GM18508 (cell line): ENCODE data around the gene DNASE1.
"Not testable (repeated sequence)": the region's sequence is repeated elsewhere in the genome, so short reads cannot be mapped to it uniquely, and the experiment has no call there.

Experiments used
- ATAC-seq: cut with Tn5 transposase; IDR thresholded peaks from one replicate; pipeline ENCODE4 v1.9.1; 2021; ENCODE audit warnings: moderate number of reproducible peaks; ENCODE audit not compliant: insufficient read depth, unreplicated experiment

Gene DNASE1

DNA sequence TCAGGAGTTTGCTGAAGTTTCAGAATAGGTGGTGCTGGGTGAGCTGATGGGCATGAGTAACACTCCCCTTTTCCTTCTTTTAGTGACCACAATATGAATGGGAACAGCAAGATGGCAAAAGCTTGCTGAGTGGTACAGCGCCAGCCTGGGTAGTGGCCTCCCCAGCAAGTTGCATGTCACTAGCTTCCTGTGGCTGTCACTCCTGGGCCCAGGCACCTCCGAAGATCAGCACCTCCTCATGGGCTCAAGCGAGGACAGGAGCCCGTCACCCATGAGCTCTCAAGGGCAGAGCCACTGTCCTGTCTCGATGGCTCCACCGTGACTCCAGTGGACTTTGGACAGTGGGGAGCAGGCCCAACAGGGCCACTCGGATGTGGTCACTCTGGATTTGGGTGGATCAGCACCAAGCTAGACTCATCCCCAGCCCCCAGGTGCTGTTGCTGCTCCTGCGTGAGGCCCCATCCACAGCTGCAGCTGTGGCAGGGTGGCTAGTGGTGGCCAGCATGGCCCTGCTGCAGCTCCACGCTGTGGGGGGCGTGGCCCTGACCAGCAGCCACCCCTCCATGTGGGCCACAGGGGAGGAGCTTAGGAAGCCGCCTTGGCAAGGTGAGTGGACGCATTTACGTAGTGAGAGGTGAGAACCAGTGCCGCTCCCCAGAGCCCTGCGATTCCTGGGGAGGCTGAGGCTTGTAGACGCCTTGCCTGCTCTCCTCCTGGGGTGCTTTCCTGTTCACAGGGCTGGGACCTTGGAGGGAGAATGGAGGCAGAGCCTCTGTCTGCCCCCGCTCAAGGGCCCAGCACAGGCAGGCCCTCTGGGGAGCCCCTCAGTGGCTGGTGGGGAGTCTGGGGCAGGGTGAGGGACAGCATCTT, 13.6 kb upstream of the DNASE1 start:
- no peak for ATAC-seq

DNA sequence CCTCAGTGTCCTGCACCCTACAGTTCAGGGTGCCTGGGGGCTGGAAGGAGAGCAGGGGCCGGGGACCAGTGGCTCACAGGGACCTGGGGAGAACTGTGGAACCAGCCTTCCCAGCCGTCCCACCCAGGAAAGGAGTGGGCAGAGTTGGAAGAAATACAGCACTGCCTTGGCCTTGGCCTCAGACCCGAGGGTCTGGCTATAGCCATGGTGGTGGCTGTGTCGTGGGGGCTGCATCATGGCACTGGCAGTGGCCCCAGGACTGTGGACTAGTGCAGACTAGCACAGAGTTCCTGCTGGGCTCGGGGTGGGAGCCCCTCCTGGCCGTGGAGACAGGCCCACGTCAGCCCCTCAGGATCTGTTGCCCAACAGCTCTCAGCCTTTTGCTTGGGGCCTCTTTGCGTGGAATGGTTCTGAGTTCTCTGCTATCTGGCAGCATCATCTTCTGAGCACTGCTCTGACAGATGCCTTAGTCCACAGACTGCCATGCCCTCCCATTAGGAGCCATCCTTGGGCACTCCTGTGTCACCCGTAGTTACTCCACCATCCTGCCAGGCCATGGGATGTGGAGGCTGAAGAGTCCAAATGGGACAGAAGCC, 12.6 kb upstream of the DNASE1 start:
- no peak for ATAC-seq

DNA sequence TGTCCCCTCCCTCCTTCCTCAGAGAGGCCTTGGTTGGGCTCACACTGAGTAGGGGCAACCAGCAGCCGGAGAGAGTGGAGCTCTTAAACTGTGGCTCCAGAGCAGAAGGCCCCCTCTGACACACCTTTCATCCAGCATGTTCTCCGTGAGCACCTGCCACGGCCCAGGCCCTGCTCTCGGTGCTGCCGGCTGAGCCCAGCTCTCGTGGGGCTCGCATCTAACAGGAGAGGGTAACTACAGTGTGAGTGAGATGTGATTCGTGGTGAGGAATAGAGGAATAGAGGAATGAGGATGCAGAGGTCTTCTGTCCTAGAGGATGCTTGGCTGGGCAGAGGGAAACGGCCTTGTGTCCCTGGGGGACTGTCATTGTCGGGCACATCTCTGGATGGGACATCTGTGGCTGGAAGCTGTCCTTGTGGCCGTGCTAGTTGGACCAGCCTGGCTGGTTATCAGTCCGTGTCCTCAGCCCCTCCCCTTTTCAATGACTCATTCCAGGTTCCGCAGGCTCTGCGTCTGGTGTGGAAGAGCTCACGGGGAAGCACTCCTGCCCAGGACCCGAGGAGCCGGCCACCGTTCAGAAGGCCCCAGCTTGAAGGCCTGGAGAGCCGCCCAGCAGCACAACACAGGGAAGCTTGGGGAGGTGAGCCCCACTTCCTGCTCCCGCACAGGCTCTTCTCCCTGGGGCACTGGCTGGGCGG, 11.9 kb upstream of the DNASE1 start:
- no peak for ATAC-seq

DNA sequence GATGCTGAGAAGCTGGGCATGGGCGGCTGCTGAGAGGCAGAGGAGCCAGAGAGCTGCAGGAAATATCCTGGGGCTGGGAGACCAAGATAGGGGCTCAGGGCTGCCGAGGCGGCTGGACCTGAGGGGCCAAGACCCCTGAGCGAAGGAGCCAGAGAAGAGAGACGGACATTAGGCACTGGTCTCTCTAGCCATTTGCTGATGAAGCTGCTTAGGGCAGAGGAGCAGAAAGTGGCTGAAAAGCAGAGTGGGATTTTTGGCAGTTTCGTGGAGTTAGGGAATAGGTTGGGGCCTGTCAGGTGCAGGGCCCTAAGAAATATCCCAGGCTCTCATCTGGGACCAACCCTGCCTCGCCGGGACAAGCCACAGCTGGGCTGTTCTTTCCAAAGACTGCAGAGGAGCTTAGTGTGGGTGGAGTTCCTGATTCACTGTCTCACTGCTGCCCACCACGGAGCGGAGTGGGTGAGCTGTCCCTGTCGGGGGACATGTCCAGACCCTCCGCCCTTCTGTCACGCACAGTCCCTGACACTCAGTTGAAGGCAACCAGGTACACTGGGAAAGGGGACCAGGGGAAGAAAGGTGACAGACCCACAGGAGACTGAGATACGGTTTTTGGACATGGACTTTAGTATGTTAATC, 11.3 kb upstream of the DNASE1 start:
- no peak for ATAC-seq

DNA sequence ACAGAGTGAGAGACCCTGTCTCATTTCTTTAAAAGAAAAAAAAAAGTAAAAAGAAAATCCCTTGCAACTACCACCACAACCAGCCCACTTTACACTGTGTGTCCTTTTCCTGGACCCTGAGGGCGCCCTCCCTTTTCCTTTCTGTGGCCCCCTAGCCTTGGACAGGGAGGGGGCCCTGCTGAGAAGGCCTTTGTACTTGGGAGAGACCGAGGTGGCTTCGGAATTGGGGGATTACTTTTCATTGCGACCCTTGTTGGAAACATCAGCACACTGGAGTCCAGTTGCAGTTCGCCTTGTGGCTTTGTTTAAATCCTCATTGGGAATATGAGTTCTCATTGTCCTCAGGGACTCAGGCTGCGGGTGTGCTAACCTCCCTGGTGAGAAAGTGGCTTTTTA, 9.4 kb upstream of the DNASE1 start:
- ATAC-seq: no peak

DNA sequence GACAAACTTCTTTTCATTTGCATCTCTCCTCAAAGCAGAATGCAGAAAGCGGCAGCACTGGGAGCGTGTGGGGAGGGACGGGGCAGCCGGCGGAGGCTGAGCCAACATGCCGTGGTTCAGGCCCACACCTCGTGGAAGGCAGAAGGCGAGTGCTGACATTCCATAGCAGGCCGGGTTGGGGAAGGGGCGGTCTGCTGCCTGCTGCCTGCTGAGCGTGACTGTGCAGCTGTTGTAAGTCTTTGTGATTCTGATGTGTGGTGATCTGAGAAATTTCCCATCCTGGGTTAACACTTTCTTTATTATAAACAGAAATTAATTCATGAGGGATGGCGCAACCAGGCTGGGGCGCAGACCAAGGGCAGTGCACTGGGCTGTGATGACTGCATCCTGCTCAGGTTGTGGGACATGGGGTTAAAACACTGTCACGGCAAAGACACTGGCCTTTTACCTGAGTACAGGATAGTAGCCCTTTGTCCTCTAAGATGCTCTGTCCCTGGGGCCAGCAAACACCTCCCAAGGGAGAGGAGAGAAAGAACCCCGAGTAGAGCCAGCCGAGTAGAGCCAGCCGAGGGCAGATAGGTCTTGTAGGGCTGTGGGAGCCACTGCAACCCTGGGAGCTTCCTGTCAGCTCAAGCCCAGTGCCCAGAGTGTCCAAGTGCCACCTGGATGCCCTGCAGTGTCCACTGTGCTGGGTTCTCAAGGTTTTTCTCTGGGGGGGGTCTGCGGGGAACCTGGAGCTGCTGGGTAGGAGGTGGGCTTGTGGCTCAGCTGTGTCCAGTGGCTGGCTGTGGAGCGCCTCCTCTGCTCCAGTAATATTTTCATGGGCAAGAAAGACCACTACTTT, 8.8 kb upstream of the DNASE1 start:
- no peak for ATAC-seq

DNA sequence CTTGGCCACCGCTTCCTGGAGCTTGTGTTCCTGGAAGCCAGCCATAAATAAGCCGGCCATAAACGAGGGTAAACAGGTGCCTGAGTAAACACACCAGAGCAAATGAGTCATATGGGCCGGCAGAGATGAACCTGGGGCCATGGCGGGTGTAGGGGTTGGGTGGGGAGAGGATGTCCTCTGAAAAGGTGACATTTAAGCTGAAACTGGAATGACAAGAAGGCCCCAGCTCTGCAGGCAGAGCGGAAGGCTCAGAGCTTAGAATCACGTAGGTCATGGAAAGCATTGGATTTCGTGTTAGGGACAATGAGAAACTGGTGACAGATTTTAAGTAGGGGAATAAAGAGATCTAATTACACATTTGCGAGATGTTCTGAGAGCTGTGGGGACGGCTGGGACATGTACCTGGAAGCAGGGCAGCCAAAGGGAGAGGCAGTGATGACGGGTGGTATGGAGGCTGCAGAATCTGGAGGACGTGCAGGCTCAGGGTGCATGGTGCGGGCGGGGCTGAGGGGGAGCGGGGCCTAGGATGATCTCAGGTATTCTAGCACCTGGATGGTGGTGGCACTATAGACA, 8.1 kb upstream of the DNASE1 start:
- ATAC-seq: no peak

DNA sequence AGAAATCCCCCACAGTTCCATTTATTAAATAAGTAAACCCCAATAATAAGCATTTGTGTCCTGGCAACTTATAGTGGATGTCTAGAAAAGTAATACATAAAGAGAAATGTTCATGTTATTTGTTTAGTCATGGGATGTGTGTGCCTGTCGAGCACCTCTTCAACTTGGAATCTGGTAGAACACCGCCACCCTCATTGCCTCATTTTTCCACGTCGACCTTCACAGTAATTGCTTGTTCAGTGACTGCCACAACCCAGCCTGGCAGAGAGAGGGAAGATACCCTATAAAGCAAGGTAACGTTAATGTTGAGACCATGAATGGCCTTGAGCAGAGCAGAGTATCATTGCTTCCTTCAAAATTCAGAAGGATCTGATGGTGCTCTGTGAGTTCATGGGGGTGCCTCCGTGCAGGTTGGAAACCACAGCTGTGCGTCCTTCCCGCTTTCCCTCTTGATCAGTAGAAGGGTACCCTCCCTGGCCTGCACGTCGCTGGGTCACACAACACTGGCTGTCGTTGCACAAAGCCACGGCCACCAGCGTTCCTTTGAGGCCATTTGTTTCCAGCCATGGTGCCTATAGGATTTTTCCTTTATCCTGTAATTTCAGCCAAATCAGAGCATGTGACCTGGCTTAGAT, 3.7 kb upstream of the DNASE1 start:
- no peak for ATAC-seq

DNA sequence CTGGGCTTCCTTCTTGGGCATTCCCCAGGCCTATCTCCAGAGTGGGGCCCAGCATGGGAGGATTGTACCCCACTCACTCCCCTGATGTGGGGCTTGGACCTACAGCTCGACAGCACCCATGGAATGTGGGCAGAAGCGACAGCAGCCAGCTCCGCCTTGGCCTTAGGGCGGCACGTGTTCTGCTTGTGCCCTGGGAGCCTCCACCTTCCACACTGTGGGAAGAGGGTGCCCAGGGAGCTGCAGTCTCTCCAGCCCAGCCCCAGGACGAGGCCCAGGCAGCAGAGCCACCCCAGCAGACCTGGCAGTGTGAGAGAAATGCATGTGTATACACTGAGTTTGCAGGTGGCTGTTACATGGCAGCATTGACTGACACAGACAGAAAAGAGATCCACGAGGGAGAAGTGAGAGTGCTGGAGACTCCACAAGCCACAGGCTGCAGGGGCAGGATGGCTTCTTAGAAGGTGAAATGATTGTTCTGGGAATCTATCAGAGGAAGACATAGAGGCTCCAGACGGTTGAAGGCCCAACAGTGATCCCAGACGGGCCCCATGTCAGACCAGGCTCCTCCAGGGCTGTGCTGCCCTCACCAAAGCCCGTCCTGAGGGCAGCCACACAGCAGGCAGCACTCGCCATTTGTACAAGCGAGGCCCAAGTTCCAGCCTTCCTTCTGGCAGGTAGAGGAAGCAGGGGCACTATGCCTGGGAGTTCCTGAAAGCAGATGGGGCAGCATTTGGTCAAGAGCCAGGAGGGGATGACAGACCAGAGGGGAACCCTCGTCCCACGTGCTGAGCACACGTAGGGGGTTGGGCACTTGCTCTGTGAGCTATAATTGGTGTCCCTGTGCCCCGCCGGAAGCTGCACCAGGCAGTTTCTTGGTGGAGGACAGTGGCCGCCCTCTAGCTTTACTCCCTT, 2.8 kb upstream of the DNASE1 start:
- ATAC-seq: no peak

DNA sequence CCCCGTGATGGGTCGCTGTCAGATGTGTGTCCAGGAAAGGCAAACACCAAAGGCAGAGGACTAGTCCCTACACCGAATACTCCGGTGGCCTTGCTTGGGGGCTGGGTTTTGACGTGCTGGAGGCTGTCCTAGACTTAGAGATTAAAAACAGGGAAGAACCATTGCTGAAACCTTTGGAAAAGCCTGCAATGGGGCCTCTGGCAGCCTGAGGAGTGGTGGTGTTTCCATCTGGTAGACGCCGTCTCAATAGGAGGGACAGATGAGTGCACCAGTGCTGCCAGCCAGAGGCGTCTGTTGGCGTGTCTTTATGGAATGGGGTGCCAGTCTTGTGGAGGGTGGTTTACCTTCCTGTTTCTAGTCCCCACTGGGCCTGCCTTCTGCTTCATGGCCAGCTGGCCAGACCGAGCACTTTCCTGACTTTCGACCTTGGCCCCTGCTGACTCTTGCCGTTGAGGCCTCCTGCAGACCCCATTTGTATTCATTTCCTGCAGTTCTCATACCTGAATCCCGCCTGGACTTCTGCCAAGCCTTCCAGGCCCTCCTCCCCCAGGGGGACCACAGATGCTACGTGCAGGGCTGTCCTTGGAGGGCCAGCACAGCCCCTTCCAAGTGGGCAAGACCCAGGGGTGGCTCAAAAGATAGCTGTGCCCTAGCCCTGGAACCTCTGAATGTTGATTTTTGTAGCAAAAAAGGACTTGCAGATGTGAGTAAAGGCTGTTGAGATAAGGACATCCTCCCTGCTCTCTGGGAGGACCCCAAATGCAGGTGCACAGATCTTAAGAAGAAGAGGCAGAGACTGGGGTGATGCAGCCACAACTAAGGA, 1.9 kb upstream of the DNASE1 start:
- ATAC-seq: no peak

DNA sequence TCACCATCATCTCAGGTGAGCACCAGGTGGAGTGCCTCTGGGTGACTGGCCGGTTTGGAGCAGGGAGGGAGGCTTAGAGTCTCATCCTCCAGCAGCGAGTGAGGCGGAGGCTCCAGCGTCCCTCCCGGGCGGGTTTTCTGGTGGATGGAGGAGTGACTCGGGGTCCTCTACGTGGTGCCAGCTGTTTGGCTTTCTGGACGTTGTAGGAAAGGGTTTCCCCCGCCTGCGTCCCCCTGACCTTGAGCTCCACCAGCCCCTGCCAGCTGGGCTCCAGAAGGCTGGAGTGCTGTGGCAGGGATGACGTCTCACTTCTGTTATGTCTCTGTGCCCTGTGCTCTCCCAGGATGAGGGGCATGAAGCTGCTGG, 522 bp downstream of the DNASE1 start:
- no peak for ATAC-seq

DNA sequence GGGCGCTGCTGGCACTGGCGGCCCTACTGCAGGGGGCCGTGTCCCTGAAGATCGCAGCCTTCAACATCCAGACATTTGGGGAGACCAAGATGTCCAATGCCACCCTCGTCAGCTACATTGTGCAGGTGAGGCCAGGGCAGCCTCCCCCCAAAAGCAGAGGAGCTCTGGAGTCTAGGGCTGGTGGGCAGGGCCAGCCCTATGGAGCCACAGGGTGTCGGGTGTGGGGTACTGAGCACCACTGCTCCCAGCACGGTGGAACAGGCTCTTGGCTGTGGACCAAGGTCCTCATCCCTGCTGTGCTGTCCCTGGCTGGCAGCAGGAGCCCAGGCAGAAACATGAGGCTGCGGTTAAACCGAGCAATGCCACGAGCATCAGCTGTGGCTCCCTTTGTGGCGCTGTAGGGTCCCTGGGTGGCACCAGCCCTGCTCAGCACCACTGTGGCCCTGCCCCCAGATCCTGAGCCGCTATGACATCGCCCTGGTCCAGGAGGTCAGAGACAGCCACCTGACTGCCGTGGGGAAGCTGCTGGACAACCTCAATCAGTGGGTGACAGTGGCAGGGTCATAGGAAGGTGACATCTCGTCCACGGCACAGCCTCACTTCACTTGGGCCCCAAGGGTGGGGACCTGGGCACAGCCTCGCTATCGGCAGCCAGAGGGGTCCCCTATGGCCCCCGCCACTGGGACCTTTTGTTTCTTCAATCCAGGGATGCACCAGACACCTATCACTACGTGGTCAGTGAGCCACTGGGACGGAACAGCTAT, 1.1 kb downstream of the DNASE1 start:
- no peak for ATAC-seq

DNA sequence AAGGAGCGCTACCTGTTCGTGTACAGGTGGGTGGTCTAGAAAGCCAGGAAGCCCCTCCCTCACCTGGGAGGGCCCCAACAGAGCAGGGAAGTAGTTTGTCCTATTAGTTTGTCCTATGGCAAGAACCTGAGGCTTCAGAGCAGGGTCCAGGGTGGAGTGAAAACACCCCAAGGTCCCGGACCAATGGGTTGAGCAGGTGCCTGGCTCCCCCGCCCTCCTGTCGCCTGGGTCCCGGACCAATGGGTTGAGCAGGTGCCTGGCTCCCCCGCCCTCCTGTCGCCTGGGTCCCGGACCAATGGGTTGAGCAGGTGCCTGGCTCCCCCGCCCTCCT, 1.6 kb downstream of the DNASE1 start:
- ATAC-seq: not testable (repeated sequence)

DNA sequence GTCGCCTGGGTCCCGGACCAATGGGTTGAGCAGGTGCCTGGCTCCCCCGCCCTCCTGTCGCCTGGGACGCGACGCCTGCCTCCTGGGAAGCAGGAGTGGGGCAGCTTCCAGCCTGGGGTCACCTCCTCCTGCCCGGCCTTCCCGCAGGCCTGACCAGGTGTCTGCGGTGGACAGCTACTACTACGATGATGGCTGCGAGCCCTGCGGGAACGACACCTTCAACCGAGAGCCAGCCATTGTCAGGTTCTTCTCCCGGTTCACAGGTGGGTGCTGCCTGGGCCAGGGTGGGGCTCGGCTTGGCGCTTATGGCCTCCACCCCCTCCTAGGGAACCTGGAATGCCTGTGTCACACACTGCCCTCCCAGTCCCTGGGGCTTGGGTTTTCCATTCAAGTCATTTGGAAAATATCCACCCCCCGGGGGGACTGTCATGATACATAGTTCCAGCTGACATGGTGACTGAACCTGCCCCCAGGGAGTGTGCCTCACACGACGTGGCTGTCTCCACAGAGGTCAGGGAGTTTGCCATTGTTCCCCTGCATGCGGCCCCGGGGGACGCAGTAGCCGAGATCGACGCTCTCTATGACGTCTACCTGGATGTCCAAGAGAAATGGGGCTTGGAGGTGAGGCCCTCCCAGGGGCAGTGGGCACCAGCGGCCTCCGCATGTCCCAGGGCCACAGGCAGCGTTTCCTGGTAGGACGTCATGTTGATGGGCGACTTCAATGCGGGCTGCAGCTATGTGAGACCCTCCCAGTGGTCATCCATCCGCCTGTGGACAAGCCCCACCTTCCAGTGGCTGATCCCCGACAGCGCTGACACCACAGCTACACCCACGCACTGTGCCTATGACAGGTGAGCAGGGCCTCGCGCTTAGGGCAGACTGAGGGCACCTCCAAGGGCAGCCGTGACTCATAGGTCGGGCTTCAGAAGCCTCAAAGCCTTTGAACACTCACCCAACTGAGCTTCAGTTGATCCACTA, 2.3 kb downstream of the DNASE1 start:
- ATAC-seq: no peak

DNA sequence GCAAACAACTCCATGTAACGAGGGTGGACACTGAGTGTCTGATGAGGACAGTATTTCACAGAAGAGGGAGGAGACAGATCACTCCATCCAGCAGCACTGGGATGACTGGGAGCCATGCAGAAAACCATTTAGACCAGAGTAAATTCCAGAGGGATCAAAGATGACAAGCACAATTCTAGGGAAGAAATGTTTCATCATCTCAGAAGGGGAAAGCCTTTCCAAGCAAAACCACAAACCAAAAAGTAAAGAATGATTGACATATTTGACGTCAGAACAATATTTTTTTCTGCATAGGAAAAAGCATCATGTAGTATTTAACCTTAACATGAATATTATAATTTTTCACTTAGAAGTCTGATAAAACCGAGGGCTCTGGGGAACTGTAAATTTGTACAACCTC, 4.8 kb downstream of the DNASE1 start:
- ATAC-seq: no peak

DNA sequence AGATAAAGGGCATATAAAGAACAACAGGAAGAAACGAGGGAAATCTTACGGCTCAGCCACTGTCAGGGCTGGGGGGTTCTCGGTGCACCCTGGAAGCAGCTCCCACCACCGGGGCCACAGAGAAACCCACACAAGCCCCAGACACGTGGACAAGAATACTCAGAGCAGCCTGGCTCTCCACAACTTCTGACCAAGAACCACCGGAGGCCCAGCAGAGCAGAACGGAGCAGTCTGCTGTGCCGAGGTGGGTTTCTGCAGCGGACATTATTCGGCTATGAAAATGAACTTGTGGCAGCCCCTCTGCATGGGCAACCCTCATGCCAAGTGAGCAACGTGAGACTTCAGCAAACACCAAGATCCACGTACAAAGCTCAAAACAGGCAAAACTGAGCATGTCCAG, 6.8 kb downstream of the DNASE1 start:
- ATAC-seq: no peak
